HEK293 (cell line): ENCODE results near the gene NENF.

Experiments
- CTCF ChIA-PET: fragments of 350-600 bp; formaldehyde crosslinking; extraction: SDS; loops from one replicate; lab custom pipeline; 2021; ENCODE audit warnings: antibody characterized with exemption; lab: Yijun Ruan, JAX
- POLR2A ChIA-PET: fragments of 300-600 bp; formaldehyde crosslinking; extraction: SDS; loops from one replicate; lab custom pipeline; 2020; ENCODE audit warnings: antibody characterized with exemption, inconsistent platforms; lab: Yijun Ruan, JAX
- H3K27ac ChIP-seq: fragments of 200-500 bp; sonication (Bioruptor generic); 2 replicates; pipeline ENCODE4 v1.5.1; 2014; ENCODE audit warnings: low read depth, low read length, control low read depth, inconsistent platforms; ENCODE audit errors: extremely low read depth
- H3K36me3 ChIP-seq, 2 experiments: fragments of 200-500 bp in 1 of 2; sonication (Bioruptor generic) in 1 of 2; 1 replicate in 1 of 2; 2 replicates in 1 of 2; pipeline ENCODE4 v1.5.1; 2014 to 2017; ENCODE audit warnings: inconsistent platforms in 2 of 2, low read length in 2 of 2; ENCODE audit not compliant: control insufficient read depth in 2 of 2, insufficient read depth in 1 of 2
- H3K4me1 ChIP-seq: fragments of 200-500 bp; sonication (Bioruptor generic); 2 replicates; pipeline ENCODE4 v1.5.1; 2014; ENCODE audit warnings: mild to moderate bottlenecking, low read length, inconsistent platforms; ENCODE audit not compliant: control insufficient read depth, insufficient read depth
- H3K4me3 ChIP-seq: 2 replicates; pipeline ENCODE4 v1.5.1; 2011; ENCODE audit warnings: low read depth, mild to moderate bottlenecking, control low read depth, low read length, moderate library complexity
- H3K9me3 ChIP-seq: fragments of 200-500 bp; sonication (Bioruptor generic); 2 replicates; pipeline ENCODE4 v1.5.1; 2014; ENCODE audit warnings: low read depth, low read length, inconsistent platforms; ENCODE audit not compliant: control insufficient read depth, insufficient read depth
- ZBTB7A ChIP-seq: fragments of 450-650 bp; formaldehyde crosslinking; IDR thresholded peaks from 2 replicates; pipeline ENCODE4 v1.5.1; 2016; ENCODE audit warnings: low read depth, missing biosample characterization, missing genetic modification characterization
- ZFHX2 ChIP-seq: fragments of 450-650 bp; formaldehyde crosslinking; conservative IDR thresholded peaks from 2 replicates; pipeline ENCODE4 v1.5.1; 2016; ENCODE audit warnings: missing biosample characterization, missing genetic modification characterization
- ZNF140 ChIP-seq: fragments of 450-650 bp; formaldehyde crosslinking; IDR thresholded peaks from 2 replicates; pipeline ENCODE4 v1.5.1; 2016; ENCODE audit warnings: missing biosample characterization, missing genetic modification characterization
- ZNF146 ChIP-seq: fragments of 450-650 bp; formaldehyde crosslinking; IDR thresholded peaks from 2 replicates; pipeline ENCODE4 v1.5.1; 2016; ENCODE audit warnings: missing biosample characterization, missing genetic modification characterization
- ZNF16 ChIP-seq: fragments of 450-650 bp; formaldehyde crosslinking; IDR thresholded peaks from 2 replicates; pipeline ENCODE4 v1.5.1; 2016; ENCODE audit warnings: low read depth, missing biosample characterization, missing genetic modification characterization
- ZNF184 ChIP-seq: fragments of 450-650 bp; IDR thresholded peaks from 2 replicates; pipeline ENCODE4 v1.5.1; 2018; ENCODE audit warnings: missing biosample characterization, mild to moderate bottlenecking, missing genetic modification characterization
- ZNF202 ChIP-seq: fragments of 450-650 bp; formaldehyde crosslinking; IDR thresholded peaks from 2 replicates; pipeline ENCODE4 v1.5.1; 2016; ENCODE audit warnings: missing biosample characterization, missing genetic modification characterization, borderline replicate concordance
- ZNF211 ChIP-seq: fragments of 450-650 bp; formaldehyde crosslinking; IDR thresholded peaks from 2 replicates; pipeline ENCODE4 v1.5.1; 2016; ENCODE audit warnings: low read depth, missing biosample characterization, missing genetic modification characterization
- ZNF37A ChIP-seq: fragments of 450-650 bp; IDR thresholded peaks from 2 replicates; pipeline ENCODE4 v1.5.1; 2018; ENCODE audit warnings: missing biosample characterization, missing genetic modification characterization
- ZNF423 ChIP-seq: fragments of 450-650 bp; formaldehyde crosslinking; IDR thresholded peaks from 2 replicates; pipeline ENCODE4 v1.5.1; 2016; ENCODE audit warnings: missing biosample characterization, missing genetic modification characterization
- ZNF558 ChIP-seq: fragments of 450-650 bp; formaldehyde crosslinking; IDR thresholded peaks from 2 replicates; pipeline ENCODE4 v1.5.1; 2016; ENCODE audit warnings: missing biosample characterization, missing genetic modification characterization
- ZNF610 ChIP-seq: fragments of 450-650 bp; formaldehyde crosslinking; IDR thresholded peaks from 2 replicates; pipeline ENCODE4 v1.5.1; 2016; ENCODE audit warnings: missing biosample characterization, missing genetic modification characterization, borderline replicate concordance
- ZNF747 ChIP-seq: fragments of 450-650 bp; formaldehyde crosslinking; IDR thresholded peaks from 2 replicates; pipeline ENCODE4 v1.5.1; 2016; ENCODE audit warnings: missing biosample characterization, missing genetic modification characterization
- ZSCAN30 ChIP-seq: fragments of 450-650 bp; IDR thresholded peaks from 2 replicates; pipeline ENCODE4 v1.5.1; 2018; ENCODE audit warnings: missing biosample characterization, mild to moderate bottlenecking, missing genetic modification characterization, moderate library complexity
- ZXDB ChIP-seq: fragments of 450-650 bp; formaldehyde crosslinking; IDR thresholded peaks from 2 replicates; pipeline ENCODE4 v1.5.1; 2016; ENCODE audit warnings: missing biosample characterization, missing genetic modification characterization
- TF ChIP-seq, protein P1 (sequence below): fragments of 450-650 bp; formaldehyde crosslinking; IDR thresholded peaks from 2 replicates; pipeline ENCODE4 v1.5.1; 2016; ENCODE audit warnings: missing biosample characterization, missing genetic modification characterization
- TF ChIP-seq, protein P2 (sequence below): fragments of 450-650 bp; IDR thresholded peaks from 2 replicates; pipeline ENCODE4 v1.5.1; 2018; ENCODE audit warnings: missing biosample characterization, missing genetic modification characterization
- TF ChIP-seq, protein P3 (sequence below): fragments of 450-650 bp; formaldehyde crosslinking; IDR thresholded peaks from 2 replicates; pipeline ENCODE4 v1.5.1; 2016; ENCODE audit warnings: missing biosample characterization, missing genetic modification characterization
- TF ChIP-seq, protein P4 (sequence below): fragments of 450-650 bp; formaldehyde crosslinking; IDR thresholded peaks from 2 replicates; pipeline ENCODE4 v1.5.1; 2016; ENCODE audit warnings: missing biosample characterization, missing genetic modification characterization

The NENF gene

DNA sequence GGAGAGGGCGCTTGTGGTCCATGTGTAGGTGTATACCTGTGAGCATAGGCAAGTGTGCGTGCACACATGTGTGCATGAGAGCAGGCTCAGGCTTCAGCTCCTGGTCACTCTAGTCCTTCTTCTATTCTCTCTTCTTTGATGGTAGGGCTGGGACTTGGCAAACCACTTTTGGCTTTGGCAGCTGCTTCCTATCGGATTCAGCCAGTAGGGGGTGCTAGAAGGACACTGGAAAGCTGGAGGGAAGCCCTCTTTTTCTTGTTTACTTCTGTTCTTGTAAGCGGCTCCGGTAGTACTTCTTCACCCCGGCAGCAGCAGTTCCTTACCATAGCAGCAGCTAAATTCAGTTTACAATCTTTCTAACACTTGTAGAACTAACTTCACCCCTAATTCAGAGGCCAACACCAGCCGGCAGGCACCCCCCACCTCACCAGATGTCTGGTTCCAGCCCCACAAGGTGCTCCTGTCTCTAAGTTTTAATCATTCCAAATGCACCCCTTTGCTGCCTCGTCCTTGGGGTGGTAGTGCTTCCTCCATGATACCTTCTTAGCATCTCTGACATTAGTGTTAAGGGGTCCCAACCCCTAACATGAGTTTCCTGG is 25.1 kb downstream of the NENF start (continued):
- TF ChIP-seq, protein P1, sequence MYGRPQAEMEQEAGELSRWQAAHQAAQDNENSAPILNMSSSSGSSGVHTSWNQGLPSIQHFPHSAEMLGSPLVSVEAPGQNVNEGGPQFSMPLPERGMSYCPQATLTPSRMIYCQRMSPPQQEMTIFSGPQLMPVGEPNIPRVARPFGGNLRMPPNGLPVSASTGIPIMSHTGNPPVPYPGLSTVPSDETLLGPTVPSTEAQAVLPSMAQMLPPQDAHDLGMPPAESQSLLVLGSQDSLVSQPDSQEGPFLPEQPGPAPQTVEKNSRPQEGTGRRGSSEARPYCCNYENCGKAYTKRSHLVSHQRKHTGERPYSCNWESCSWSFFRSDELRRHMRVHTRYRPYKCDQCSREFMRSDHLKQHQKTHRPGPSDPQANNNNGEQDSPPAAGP, result no peak
- TF ChIP-seq, protein P2, sequence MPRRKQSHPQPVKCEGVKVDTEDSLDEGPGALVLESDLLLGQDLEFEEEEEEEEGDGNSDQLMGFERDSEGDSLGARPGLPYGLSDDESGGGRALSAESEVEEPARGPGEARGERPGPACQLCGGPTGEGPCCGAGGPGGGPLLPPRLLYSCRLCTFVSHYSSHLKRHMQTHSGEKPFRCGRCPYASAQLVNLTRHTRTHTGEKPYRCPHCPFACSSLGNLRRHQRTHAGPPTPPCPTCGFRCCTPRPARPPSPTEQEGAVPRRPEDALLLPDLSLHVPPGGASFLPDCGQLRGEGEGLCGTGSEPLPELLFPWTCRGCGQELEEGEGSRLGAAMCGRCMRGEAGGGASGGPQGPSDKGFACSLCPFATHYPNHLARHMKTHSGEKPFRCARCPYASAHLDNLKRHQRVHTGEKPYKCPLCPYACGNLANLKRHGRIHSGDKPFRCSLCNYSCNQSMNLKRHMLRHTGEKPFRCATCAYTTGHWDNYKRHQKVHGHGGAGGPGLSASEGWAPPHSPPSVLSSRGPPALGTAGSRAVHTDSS (tag by site-specific recombination), result no peak
- TF ChIP-seq ZNF610 (tag by site-specific recombination), result peak; percentile 28; the same call in 1 of the 2 replicates
- no peak for TF ChIP-seq ZNF202 (tag by site-specific recombination)
- TF ChIP-seq, protein P3, sequence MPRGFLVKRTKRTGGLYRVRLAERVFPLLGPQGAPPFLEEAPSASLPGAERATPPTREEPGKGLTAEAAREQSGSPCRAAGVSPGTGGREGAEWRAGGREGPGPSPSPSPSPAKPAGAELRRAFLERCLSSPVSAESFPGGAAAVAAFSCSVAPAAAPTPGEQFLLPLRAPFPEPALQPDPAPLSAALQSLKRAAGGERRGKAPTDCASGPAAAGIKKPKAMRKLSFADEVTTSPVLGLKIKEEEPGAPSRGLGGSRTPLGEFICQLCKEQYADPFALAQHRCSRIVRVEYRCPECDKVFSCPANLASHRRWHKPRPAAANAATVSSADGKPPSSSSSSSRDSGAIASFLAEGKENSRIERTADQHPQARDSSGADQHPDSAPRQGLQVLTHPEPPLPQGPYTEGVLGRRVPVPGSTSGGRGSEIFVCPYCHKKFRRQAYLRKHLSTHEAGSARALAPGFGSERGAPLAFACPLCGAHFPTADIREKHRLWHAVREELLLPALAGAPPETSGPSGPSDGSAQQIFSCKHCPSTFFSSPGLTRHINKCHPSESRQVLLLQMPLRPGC (tag by site-specific recombination), result no peak
- TF ChIP-seq ZNF140, result no peak
- TF ChIP-seq ZNF211 (tag by site-specific recombination), result no peak

DNA sequence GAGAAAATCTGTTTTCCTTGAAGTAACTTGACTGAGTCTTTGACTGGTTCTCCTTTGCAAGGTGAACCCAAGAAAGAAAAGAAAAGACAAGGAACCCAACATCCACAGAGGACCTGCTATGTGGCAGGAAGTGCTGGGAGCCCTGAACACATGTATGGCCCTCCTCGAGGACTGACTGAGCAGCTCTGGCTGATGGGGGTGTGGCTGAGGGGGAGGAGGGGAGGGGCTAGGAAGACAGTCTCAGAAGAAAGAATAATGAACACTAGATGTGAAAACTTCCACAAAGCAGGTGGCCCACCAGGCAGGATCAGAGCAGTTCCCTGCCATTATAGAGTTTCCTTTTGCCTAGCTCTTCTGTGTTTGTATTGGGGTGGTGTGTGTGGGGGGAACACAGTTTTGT is 26.1 kb downstream of the NENF start:
- Histone ChIP-seq H3K36me3 (no peaks in the 10 kb centered on the region), H3K9me3 (no peaks in the 10 kb centered on the region), H3K4me1 (no peaks in the 10 kb centered on the region), H3K27ac (no peak overlapping the region), H3K4me3 (no peak overlapping the region)
- no peak for TF ChIP-seq ZNF202 (tag by site-specific recombination)
- TF ChIP-seq ZNF184 (tag by site-specific recombination), result no peak
- no peak for TF ChIP-seq ZNF558 (tag by site-specific recombination)
- TF ChIP-seq ZFHX2 (tag by site-specific recombination), result no peak
- TF ChIP-seq ZSCAN30 (tag by site-specific recombination), result no peak
- TF ChIP-seq ZNF423 (tag by site-specific recombination), result no peak
- TF ChIP-seq ZBTB7A, result no peak
- TF ChIP-seq, protein P4, sequence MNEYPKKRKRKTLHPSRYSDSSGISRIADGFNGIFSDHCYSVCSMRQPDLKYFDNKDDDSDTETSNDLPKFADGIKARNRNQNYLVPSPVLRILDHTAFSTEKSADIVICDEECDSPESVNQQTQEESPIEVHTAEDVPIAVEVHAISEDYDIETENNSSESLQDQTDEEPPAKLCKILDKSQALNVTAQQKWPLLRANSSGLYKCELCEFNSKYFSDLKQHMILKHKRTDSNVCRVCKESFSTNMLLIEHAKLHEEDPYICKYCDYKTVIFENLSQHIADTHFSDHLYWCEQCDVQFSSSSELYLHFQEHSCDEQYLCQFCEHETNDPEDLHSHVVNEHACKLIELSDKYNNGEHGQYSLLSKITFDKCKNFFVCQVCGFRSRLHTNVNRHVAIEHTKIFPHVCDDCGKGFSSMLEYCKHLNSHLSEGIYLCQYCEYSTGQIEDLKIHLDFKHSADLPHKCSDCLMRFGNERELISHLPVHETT, result no peak
- CTCF ChIA-PET, result interaction anchor here (0.5 to 4.2 kb wide), 6 partner anchors 8 to 2000 kb away, joined by 3 to 33 read pairs (median 4); partner anchors contain the start of genes DTL and INTS7
- POLR2A ChIA-PET, result interaction anchor here (0.8 kb wide), 1 partner anchor 149 kb away, joined by 6 read pairs; the partner anchor contains the start of gene ATF3

DNA sequence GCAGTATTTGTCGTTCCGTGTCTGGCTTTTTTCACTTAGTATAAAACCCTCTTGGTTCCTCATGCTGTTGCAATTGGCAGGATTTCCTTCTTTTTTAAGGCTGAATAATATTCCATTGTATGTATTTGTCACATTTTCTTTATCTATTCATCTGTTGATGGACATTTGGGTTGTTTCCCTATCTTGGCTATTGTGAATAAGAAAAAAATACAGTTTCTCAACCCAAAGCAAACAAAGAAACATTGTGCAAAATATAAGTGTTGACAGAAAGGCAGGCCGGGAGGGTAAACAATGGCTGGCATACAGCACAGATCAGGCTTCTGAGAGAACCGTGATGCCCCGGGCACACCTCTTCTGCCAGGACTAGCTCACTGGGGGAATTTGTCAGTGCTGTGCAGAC is 26.9 kb downstream of the NENF start:
- ChIA-PET POLR2A (no interaction called here), CTCF (interaction anchor here (0.7 to 1.1 kb wide), 3 partner anchors 8 to 531 kb away, joined by 3 to 4 read pairs (median 4); partner anchors contain the start of genes DTL and INTS7)
- Histone ChIP-seq H3K36me3 (no peaks in the 10 kb centered on the region), H3K27ac (no peak overlapping the region), H3K9me3 (no peaks in the 10 kb centered on the region), H3K4me1 (no peaks in the 10 kb centered on the region), H3K4me3 (no peak overlapping the region)
- TF ChIP-seq ZXDB (tag by site-specific recombination) (no peak), ZNF146 (tag by site-specific recombination) (peak; percentile 42), ZNF37A (tag by site-specific recombination) (no peak), ZNF747 (no peak), ZNF16 (no peak)
- TF ChIP-seq, protein P2 (tag by site-specific recombination), result no peak
